ENCODE measurements around the gene PROM1. TPM values are rescaled to one million over a fixed set of nuclear protein-coding genes. Genes with fewer than 3 reads are reported as not detected.

The PROM1 gene
- total RNA-seq, 1 donor from 2014 or later: 30.3 TPM

- H3K27me3 Mint-ChIP-seq: no peaks in the 10 kb centered on the region
- no peak for DNase-seq (ENCODE audit: extremely low spot score, unreplicated experiment)
- no peak overlapping the region for H3K4me3 Mint-ChIP-seq
- no peaks in the 10 kb centered on the region for H3K4me1 Mint-ChIP-seq (ENCODE audit: unreplicated experiment)
- H3K27ac Mint-ChIP-seq: no peak overlapping the region
- no peaks in the 10 kb centered on the region for H3K9me3 Mint-ChIP-seq
- H3K36me3 Mint-ChIP-seq: no peaks in the 10 kb centered on the region
- no peak for TF ChIP-seq CTCF (conservative IDR thresholded peaks at IDR 0.05)
Observed at GRCh38 chr4:16021804-16022560, 61.8 kb downstream of the PROM1 start.

- no peak for DNase-seq (ENCODE audit: extremely low spot score, unreplicated experiment)
- Mint-ChIP-seq H3K9me3 (no peaks in the 10 kb centered on the region), H3K4me1 (ENCODE audit: unreplicated experiment) (no peaks in the 10 kb centered on the region), H3K36me3 (no peaks in the 10 kb centered on the region), H3K27me3 (no peaks in the 10 kb centered on the region), H3K27ac (no peak overlapping the region), H3K4me3 (no peak overlapping the region)
- TF ChIP-seq CTCF (conservative IDR thresholded peaks at IDR 0.05): no peak
Observed at GRCh38 chr4:16019649-16020048, 64.2 kb downstream of the PROM1 start.

GRCh38 chr4:16018841-16019240 lies 65.0 kb downstream of the PROM1 start:
- H3K4me1 Mint-ChIP-seq (ENCODE audit: unreplicated experiment): no peaks in the 10 kb centered on the region
- no peak for DNase-seq (ENCODE audit: extremely low spot score, unreplicated experiment)
- H3K4me3 Mint-ChIP-seq: no peak overlapping the region
- TF ChIP-seq CTCF (conservative IDR thresholded peaks at IDR 0.05): no peak
- H3K27me3 Mint-ChIP-seq: no peaks in the 10 kb centered on the region
- H3K27ac Mint-ChIP-seq: no peak overlapping the region
- no peaks in the 10 kb centered on the region for H3K9me3 Mint-ChIP-seq
- no peaks in the 10 kb centered on the region for H3K36me3 Mint-ChIP-seq

GRCh38 chr4:16018061-16018676 lies 65.7 kb downstream of the PROM1 start:
- no peaks in the 10 kb centered on the region for H3K4me1 Mint-ChIP-seq (ENCODE audit: unreplicated experiment)
- H3K27ac Mint-ChIP-seq: no peak overlapping the region
- H3K9me3 Mint-ChIP-seq: no peaks in the 10 kb centered on the region
- no peak overlapping the region for H3K4me3 Mint-ChIP-seq
- no peak for DNase-seq (ENCODE audit: extremely low spot score, unreplicated experiment)
- no peaks in the 10 kb centered on the region for H3K27me3 Mint-ChIP-seq
- TF ChIP-seq CTCF (conservative IDR thresholded peaks at IDR 0.05): no peak
- H3K36me3 Mint-ChIP-seq: no peaks in the 10 kb centered on the region

GRCh38 chr4:16016536-16016935 lies 67.3 kb downstream of the PROM1 start:
- no peak overlapping the region for H3K27ac Mint-ChIP-seq
- no peak for DNase-seq (ENCODE audit: extremely low spot score, unreplicated experiment)
- no peaks in the 10 kb centered on the region for H3K36me3 Mint-ChIP-seq
- H3K27me3 Mint-ChIP-seq: no peaks in the 10 kb centered on the region
- no peak for TF ChIP-seq CTCF (conservative IDR thresholded peaks at IDR 0.05)
- no peaks in the 10 kb centered on the region for H3K9me3 Mint-ChIP-seq
- no peaks in the 10 kb centered on the region for H3K4me1 Mint-ChIP-seq (ENCODE audit: unreplicated experiment)
- H3K4me3 Mint-ChIP-seq: no peak overlapping the region
